ENCODE results near the gene LTBP3. TPM values are rescaled to one million over a fixed set of nuclear protein-coding genes. Genes with fewer than 3 reads are reported as not detected.
A peak's percentile ranks its signal among the peaks of the same experiment; 100 is the strongest.

LTBP3 gene
- total and polyA plus RNA-seq, 9 of the 15 experiments (the other 6 are each of a cell fraction or from before 2014, with no cell fraction given), result 0.06 to 20.5 (median 4.8) TPM

DNA sequence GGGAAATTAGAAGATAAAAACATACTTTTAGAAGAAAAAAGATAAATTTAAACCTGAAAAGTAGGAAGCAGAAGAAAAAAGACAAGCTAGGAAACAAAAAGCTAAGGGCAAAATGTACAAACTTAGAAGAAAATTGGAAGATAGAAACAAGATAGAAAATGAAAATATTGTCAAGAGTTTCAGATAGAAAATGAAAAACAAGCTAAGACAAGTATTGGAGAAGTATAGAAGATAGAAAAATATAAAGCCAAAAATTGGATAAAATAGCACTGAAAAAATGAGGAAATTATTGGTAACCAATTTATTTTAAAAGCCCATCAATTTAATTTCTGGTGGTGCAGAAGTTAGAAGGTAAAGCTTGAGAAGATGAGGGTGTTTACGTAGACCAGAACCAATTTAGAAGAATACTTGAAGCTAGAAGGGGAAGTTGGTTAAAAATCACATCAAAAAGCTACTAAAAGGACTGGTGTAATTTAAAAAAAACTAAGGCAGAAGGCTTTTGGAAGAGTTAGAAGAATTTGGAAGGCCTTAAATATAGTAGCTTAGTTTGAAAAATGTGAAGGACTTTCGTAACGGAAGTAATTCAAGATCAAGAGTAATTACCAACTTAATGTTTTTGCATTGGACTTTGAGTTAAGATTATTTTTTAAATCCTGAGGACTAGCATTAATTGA, 58.3 kb downstream of the LTBP3 start (continued):
- TF ChIP-seq, protein P1, sequence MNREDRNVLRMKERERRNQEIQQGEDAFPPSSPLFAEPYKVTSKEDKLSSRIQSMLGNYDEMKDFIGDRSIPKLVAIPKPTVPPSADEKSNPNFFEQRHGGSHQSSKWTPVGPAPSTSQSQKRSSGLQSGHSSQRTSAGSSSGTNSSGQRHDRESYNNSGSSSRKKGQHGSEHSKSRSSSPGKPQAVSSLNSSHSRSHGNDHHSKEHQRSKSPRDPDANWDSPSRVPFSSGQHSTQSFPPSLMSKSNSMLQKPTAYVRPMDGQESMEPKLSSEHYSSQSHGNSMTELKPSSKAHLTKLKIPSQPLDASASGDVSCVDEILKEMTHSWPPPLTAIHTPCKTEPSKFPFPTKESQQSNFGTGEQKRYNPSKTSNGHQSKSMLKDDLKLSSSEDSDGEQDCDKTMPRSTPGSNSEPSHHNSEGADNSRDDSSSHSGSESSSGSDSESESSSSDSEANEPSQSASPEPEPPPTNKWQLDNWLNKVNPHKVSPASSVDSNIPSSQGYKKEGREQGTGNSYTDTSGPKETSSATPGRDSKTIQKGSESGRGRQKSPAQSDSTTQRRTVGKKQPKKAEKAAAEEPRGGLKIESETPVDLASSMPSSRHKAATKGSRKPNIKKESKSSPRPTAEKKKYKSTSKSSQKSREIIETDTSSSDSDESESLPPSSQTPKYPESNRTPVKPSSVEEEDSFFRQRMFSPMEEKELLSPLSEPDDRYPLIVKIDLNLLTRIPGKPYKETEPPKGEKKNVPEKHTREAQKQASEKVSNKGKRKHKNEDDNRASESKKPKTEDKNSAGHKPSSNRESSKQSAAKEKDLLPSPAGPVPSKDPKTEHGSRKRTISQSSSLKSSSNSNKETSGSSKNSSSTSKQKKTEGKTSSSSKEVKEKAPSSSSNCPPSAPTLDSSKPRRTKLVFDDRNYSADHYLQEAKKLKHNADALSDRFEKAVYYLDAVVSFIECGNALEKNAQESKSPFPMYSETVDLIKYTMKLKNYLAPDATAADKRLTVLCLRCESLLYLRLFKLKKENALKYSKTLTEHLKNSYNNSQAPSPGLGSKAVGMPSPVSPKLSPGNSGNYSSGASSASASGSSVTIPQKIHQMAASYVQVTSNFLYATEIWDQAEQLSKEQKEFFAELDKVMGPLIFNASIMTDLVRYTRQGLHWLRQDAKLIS (CRISPR knock-in tag; IDR thresholded peaks at IDR 0.05), result no peak
- TF ChIP-seq, protein P2, sequence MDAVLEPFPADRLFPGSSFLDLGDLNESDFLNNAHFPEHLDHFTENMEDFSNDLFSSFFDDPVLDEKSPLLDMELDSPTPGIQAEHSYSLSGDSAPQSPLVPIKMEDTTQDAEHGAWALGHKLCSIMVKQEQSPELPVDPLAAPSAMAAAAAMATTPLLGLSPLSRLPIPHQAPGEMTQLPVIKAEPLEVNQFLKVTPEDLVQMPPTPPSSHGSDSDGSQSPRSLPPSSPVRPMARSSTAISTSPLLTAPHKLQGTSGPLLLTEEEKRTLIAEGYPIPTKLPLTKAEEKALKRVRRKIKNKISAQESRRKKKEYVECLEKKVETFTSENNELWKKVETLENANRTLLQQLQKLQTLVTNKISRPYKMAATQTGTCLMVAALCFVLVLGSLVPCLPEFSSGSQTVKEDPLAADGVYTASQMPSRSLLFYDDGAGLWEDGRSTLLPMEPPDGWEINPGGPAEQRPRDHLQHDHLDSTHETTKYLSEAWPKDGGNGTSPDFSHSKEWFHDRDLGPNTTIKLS (IDR thresholded peaks at IDR 0.05; ENCODE audit: borderline replicate concordance, low read depth), result no peak
- TF ChIP-seq CBFA2T2 (conservative IDR thresholded peaks at IDR 0.05) (no peak), HDAC8 (tag; IDR thresholded peaks at IDR 0.05) (no peak), CSDE1 (IDR thresholded peaks at IDR 0.05) (no peak), RBFOX2 (IDR thresholded peaks at IDR 0.05; ENCODE audit: low read depth, low read length) (peak; percentile 85), TBL1XR1 (IDR thresholded peaks at IDR 0.05; ENCODE audit: low read length in 2 of 2) (peak in 1 of 2 experiments; percentile 54; a peak in 1 of 4 replicates), ASH1L (IDR thresholded peaks at IDR 0.05; ENCODE audit: borderline replicate concordance, low read depth, partially characterized antibody) (no peak), BDP1 (IDR thresholded peaks at IDR 0.05; ENCODE audit: insufficient read depth, insufficient read length) (no peak), SREBF1 (IDR thresholded peaks at IDR 0.05; ENCODE audit: borderline replicate concordance, low read depth, low read length) (no peak), ZC3H4 (CRISPR knock-in tag; IDR thresholded peaks at IDR 0.05; ENCODE audit: borderline replicate concordance) (no peak), CEBPG (CRISPR knock-in tag; IDR thresholded peaks at IDR 0.05) (no peak), CEBPG (tag; conservative IDR thresholded peaks at IDR 0.05 in 1 of 2, IDR thresholded peaks at IDR 0.05 in 1 of 2) (0 out of 4 replicates have a peak, but pooled peaks of 1 of the 2 experiments have one; percentile 2), ZNF561 (CRISPR knock-in tag; conservative IDR thresholded peaks at IDR 0.05) (0 out of 2 replicates have a peak, but pooled peaks have one; percentile 22)
- TF ChIP-seq, protein P3, sequence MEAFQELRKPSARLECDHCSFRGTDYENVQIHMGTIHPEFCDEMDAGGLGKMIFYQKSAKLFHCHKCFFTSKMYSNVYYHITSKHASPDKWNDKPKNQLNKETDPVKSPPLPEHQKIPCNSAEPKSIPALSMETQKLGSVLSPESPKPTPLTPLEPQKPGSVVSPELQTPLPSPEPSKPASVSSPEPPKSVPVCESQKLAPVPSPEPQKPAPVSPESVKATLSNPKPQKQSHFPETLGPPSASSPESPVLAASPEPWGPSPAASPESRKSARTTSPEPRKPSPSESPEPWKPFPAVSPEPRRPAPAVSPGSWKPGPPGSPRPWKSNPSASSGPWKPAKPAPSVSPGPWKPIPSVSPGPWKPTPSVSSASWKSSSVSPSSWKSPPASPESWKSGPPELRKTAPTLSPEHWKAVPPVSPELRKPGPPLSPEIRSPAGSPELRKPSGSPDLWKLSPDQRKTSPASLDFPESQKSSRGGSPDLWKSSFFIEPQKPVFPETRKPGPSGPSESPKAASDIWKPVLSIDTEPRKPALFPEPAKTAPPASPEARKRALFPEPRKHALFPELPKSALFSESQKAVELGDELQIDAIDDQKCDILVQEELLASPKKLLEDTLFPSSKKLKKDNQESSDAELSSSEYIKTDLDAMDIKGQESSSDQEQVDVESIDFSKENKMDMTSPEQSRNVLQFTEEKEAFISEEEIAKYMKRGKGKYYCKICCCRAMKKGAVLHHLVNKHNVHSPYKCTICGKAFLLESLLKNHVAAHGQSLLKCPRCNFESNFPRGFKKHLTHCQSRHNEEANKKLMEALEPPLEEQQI (IDR thresholded peaks at IDR 0.05), result no peak
- TF ChIP-seq, protein P4, sequence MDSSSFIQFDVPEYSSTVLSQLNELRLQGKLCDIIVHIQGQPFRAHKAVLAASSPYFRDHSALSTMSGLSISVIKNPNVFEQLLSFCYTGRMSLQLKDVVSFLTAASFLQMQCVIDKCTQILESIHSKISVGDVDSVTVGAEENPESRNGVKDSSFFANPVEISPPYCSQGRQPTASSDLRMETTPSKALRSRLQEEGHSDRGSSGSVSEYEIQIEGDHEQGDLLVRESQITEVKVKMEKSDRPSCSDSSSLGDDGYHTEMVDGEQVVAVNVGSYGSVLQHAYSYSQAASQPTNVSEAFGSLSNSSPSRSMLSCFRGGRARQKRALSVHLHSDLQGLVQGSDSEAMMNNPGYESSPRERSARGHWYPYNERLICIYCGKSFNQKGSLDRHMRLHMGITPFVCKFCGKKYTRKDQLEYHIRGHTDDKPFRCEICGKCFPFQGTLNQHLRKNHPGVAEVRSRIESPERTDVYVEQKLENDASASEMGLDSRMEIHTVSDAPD (CRISPR knock-in tag; IDR thresholded peaks at IDR 0.05), result no peak
- TF ChIP-seq, protein P5, sequence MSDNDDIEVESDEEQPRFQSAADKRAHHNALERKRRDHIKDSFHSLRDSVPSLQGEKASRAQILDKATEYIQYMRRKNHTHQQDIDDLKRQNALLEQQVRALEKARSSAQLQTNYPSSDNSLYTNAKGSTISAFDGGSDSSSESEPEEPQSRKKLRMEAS (CRISPR knock-in tag; IDR thresholded peaks at IDR 0.05), result no peak
